GM13977 (cell line): ENCODE results near the gene CD226.
A peak's percentile ranks its signal among the peaks of the same experiment; 100 is the strongest.
"Not testable (repeated sequence)": the region's sequence is repeated elsewhere in the genome, so short reads cannot be mapped to it uniquely, and the experiment has no call there.

ENCODE experiments used
- DNase-seq: peaks from one replicate; pipeline ENCODE4 v3.0.0; 2012; ENCODE audit warnings: low spot score
- CTCF ChIP-seq: IDR thresholded peaks from 2 replicates; pipeline ENCODE4 v1.5.1; 2012; ENCODE audit warnings: mild to moderate bottlenecking, control low read depth; ENCODE audit not compliant: insufficient read depth; ENCODE audit errors: extremely low read depth, missing control alignments
- in situ Hi-C: fragments of 300-500 bp; cut with MboI; formaldehyde crosslinking; loops from one replicate; pipeline ENCODE4 v1.12.0; 2022; ENCODE audit warnings: low sequenced_read_pairs, low pct_unique_long_range_greater_than_20kb, mixed read lengths, inconsistent platforms; ENCODE audit not compliant: unreplicated experiment

Gene CD226

GRCh38 chr18:69908838-69909237 is 38.8 kb downstream of the CD226 start:
- DNase-seq: no peak
- in situ Hi-C loops: no loop called here
- TF ChIP-seq CTCF: no peak

GRCh38 chr18:69906765-69907164 is 40.9 kb downstream of the CD226 start:
- TF ChIP-seq CTCF: no peak
- DNase-seq: no peak
- in situ Hi-C loops: no loop called here

GRCh38 chr18:69900941-69901340 is 46.7 kb downstream of the CD226 start:
- TF ChIP-seq CTCF: no peak
- no peak for DNase-seq
- in situ Hi-C loops: no loop called here

- DNase-seq, in situ Hi-C loops: not testable (repeated sequence)
Observed at GRCh38 chr18:69899154-69899923, 48.3 kb downstream of the CD226 start.

DNA sequence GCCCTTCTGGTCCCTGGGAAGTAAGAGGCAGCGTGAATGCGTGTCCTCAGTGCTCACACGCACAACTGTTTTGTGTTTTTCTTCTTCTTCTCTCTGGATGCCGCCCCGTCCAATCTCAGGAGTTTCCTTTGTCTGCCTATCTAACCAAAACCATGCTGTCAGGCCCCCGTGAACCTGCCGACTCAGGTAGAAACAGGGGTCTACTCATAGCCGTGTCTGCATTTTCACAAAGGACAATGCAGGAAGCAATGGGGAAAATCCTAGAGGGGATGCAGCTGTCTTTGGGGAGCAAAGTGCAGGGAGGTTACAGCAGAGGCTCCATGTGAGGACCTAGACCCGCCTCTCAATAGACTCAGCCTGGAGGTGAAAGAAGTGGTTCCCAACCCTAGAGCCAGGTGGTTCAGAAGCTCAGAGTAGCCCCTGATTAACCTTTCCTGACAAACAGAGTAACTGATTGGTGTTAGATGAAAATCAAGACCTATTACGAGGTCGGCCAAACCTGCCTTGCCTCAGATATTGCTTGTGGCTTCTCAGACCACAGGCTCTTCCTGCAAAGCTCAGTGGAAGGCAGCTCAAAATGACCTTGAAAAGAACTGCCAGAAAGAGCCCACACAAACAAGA is 49.3 kb downstream of the CD226 start:
- DNase-seq: peak; percentile 18
- in situ Hi-C loops: no loop called here
- no peak for TF ChIP-seq CTCF

GRCh38 chr18:69897397-69898108 is 50.1 kb downstream of the CD226 start:
- in situ Hi-C loops: no loop called here
- no peak for DNase-seq
- no peak for TF ChIP-seq CTCF
